Measurements from ENCODE around the gene NOS1AP.

The NOS1AP gene

GRCh38 chr1:162270016-162270770 is 200.7 kb downstream of the NOS1AP start:
- no peak for DNase-seq (ENCODE audit: low read depth in 1 of 2, low spot score in 1 of 2)
- in situ Hi-C loops (cut with HindIII; ENCODE audit: low pct_unique_long_range_greater_than_20kb, low sequenced_read_pairs) = no loop called here
- no peak for TF ChIP-seq JUND (IDR thresholded peaks at IDR 0.05; ENCODE audit: low read depth)

GRCh38 chr1:162271972-162272371 is 202.5 kb downstream of the NOS1AP start:
- DNase-seq (ENCODE audit: low read depth in 1 of 2, low spot score in 1 of 2) = no peak
- in situ Hi-C loops (cut with HindIII; ENCODE audit: low pct_unique_long_range_greater_than_20kb, low sequenced_read_pairs) = no loop called here
- no peak for TF ChIP-seq JUND (IDR thresholded peaks at IDR 0.05; ENCODE audit: low read depth)

DNA sequence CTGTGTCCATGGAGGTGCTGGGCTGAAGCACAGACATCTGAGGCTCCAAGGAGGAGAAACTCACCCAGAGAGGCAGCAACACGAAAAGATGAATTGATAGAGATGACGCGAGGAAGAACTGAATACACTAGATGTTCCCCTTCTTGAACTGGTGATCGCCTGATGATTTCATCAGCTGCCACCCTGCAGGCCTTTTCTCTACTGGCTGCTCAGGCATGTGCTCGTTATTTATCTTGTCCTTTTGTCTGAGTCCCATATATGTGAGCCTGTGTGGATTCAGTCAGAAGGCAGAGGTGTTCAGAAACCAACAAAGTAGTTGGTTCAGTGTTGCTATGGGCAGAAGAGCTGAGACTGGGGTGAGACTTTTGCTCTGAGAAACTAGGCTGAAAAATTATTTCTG is 202.9 kb downstream of the NOS1AP start:
- DNase-seq (ENCODE audit: low read depth in 1 of 2, low spot score in 1 of 2) = no peak
- in situ Hi-C loops (cut with HindIII; ENCODE audit: low pct_unique_long_range_greater_than_20kb, low sequenced_read_pairs) = no loop called here
- no peak for TF ChIP-seq JUND (IDR thresholded peaks at IDR 0.05; ENCODE audit: low read depth)

DNA sequence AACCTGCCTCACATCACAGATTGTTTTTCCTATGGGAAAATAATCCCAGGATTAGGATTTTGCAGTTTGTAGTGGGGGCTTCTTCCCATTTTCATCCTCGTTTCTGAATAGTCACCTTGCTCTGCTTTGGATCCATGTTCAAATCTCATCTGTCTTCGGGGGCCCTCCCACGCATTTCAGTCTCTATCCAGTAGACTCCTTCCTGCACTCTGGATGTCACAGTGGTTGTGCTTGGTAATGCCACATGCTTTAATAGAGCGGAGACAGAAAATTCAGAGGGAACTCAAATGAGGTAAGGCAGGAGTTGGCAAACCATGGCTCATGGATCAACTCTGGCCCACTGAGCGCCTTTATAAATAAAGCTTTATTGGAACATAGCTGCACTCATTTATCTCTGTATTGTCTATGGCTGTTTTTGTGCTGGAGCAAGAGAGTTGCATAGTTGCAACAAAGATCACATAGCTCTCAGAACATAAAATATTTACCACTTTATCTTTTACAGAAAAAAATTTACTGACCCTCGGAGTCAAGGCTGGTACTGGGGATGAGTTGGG is 206.2 kb downstream of the NOS1AP start:
- no peak for DNase-seq (ENCODE audit: low read depth in 1 of 2, low spot score in 1 of 2)
- in situ Hi-C loops (cut with HindIII; ENCODE audit: low pct_unique_long_range_greater_than_20kb, low sequenced_read_pairs) = no loop called here
- no peak for TF ChIP-seq JUND (IDR thresholded peaks at IDR 0.05; ENCODE audit: low read depth)

GRCh38 chr1:162276493-162276892 is 207.0 kb downstream of the NOS1AP start:
- peak; percentile 40 to 73 for DNase-seq (ENCODE audit: low read depth in 1 of 2, low spot score in 1 of 2)
- no peak for TF ChIP-seq JUND (IDR thresholded peaks at IDR 0.05; ENCODE audit: low read depth)
- in situ Hi-C loops (cut with HindIII; ENCODE audit: low pct_unique_long_range_greater_than_20kb, low sequenced_read_pairs) = no loop called here

DNA sequence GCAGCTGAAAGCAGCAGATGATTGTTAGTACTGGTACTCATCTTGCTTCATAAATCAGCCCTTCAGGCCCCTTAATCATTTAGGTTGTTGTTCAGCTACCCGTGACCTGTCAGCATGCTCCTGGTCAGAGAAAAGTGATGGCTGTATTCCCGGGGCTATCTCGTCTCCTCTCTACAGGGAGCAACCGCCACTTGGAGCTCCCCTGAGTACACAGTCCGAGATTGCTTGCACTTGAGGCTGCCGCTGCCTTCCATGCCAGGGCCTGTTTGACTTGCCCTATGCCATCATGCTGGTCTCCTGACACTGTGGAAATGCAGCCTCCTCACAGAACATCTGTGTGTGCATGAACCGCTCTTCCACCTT is 209.6 kb downstream of the NOS1AP start:
- in situ Hi-C loops (cut with HindIII; ENCODE audit: low pct_unique_long_range_greater_than_20kb, low sequenced_read_pairs) = no loop called here
- DNase-seq (ENCODE audit: low read depth in 1 of 2, low spot score in 1 of 2) = no peak
- TF ChIP-seq JUND (IDR thresholded peaks at IDR 0.05; ENCODE audit: low read depth) = no peak

- no peak for DNase-seq (ENCODE audit: low read depth in 1 of 2, low spot score in 1 of 2)
- TF ChIP-seq JUND (IDR thresholded peaks at IDR 0.05; ENCODE audit: low read depth) = no peak
- in situ Hi-C loops (cut with HindIII; ENCODE audit: low pct_unique_long_range_greater_than_20kb, low sequenced_read_pairs) = no loop called here
Measured at GRCh38 chr1:162281426-162281825, 211.9 kb downstream of the NOS1AP start.

DNA sequence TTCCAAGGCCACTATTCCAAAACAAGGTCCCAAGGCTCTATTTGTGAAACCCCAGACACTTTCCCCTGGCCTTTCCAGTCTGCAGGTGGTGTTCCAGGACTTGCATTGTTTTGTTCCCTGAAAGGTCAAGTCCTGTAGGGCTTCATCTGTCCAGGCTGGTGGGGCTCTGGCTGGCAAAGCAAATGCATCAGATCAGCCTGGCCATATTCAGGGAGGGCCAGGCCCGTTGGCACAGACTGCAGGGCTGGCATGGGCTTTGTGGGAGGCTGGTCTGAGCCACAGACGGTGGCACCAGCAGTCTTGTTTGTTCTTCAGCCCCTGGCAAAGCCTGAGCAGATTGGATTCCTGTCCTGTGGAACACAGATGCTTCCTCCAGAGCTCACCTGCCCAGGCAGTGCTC is 214.2 kb downstream of the NOS1AP start:
- no peak for DNase-seq (ENCODE audit: low read depth in 1 of 2, low spot score in 1 of 2)
- no peak for TF ChIP-seq JUND (IDR thresholded peaks at IDR 0.05; ENCODE audit: low read depth)
- in situ Hi-C loops (cut with HindIII; ENCODE audit: low pct_unique_long_range_greater_than_20kb, low sequenced_read_pairs) = no loop called here

DNA sequence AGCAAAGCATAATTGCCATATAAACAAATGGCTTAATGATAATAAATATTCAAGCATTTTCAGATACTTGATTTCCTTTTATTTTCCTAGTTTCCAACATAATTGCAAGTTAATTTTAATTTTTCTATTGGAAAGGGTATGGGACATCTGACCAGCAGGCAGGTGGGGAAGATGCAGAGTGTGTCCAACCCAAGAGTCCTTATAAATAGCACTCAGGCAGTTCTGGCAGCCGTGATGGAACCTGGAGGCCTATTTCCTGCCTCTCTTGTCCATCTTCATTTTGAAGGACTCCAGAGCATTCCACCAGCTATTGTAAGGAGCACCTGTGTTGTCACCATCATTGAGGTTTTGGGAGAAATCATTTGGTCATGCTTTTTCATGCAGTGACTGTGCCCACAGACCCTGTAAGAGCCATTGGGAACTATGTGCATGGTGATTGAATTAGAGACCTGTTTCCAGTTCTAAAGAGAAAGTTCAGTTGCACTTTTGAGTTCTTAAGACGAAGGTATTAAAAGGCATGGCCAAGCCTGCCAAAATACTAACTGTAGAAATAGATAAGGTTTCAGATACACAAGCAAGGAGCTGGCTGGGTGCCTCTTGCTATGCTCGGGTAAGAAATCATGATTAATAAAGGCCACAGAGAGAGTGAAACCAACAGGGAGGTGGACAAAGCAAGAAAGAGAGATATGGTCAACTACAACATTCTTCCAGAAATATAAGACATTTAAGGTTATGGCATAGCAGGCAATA is 214.9 kb downstream of the NOS1AP start:
- DNase-seq (ENCODE audit: low read depth in 1 of 2, low spot score in 1 of 2) = no peak
- no peak for TF ChIP-seq JUND (IDR thresholded peaks at IDR 0.05; ENCODE audit: low read depth)
- in situ Hi-C loops (cut with HindIII; ENCODE audit: low pct_unique_long_range_greater_than_20kb, low sequenced_read_pairs) = no loop called here

DNA sequence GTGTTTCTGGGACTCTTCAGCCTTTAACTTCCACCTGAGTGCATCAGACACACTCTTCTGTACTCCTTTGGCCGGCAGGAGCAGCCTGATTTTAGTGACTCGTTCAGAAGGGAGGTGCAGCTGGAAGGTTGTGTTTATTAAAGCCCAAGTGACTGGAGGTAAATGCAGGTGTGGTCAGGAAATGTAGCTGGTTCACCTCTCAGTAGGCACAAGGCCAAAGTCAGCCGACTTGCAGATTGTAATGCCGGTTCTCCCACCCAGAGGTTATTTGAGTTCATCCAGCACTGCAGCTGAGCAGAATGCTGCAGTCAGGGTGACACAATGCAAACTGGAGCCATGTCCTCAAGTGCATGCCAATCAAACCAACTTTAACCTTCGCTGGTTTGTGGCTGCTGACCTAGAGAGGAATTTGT is 215.7 kb downstream of the NOS1AP start:
- peak; percentile 31 to 86 for DNase-seq (ENCODE audit: low read depth in 1 of 2, low spot score in 1 of 2)
- TF ChIP-seq JUND (IDR thresholded peaks at IDR 0.05; ENCODE audit: low read depth) = no peak
- in situ Hi-C loops (cut with HindIII; ENCODE audit: low pct_unique_long_range_greater_than_20kb, low sequenced_read_pairs) = no loop called here

DNA sequence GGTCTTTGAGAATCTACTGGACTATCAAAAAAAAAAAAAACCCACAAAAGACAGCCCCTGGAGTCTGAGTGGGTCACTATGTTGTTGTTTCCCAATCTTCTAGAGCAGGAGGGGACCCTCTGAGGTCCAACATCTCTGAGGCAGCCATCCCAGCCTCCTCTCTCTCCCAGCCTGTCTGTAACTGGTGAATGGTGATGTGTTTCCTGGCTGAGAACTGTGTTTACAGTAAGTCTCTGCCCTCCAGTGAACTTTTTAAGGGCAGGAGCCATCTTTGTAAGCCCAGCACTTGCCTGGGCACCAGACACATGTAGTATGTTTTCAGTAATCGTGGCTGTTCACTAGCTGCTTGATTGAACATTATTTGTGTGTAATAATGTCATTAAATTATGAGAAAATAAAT is 221.5 kb downstream of the NOS1AP start:
- DNase-seq (ENCODE audit: low read depth in 1 of 2, low spot score in 1 of 2) = no peak
- TF ChIP-seq JUND (IDR thresholded peaks at IDR 0.05; ENCODE audit: low read depth) = no peak
- in situ Hi-C loops (cut with HindIII; ENCODE audit: low pct_unique_long_range_greater_than_20kb, low sequenced_read_pairs) = no loop called here

- TF ChIP-seq JUND (IDR thresholded peaks at IDR 0.05; ENCODE audit: low read depth) = no peak
- no peak for DNase-seq (ENCODE audit: low read depth in 1 of 2, low spot score in 1 of 2)
- in situ Hi-C loops (cut with HindIII; ENCODE audit: low pct_unique_long_range_greater_than_20kb, low sequenced_read_pairs) = no loop called here
Measured at GRCh38 chr1:162292422-162292849, 222.9 kb downstream of the NOS1AP start.

GRCh38 chr1:162293073-162293692 is 223.7 kb downstream of the NOS1AP start:
- TF ChIP-seq JUND (IDR thresholded peaks at IDR 0.05; ENCODE audit: low read depth) = no peak
- in situ Hi-C loops (cut with HindIII; ENCODE audit: low pct_unique_long_range_greater_than_20kb, low sequenced_read_pairs) = no loop called here
- DNase-seq (ENCODE audit: low read depth in 1 of 2, low spot score in 1 of 2) = no peak

Measured in T47D (cell line).